ENCODE measurements around the gene PYGO2. TPM values are rescaled to one million over a fixed set of nuclear protein-coding genes. Genes with fewer than 3 reads are reported as not detected.

PYGO2 gene
- total and polyA plus RNA-seq, 3 donors from 2014 or later, result 31.0 to 34.9 (median 33.2) TPM

- H3K9me3 ChIP-seq, result no peaks in the 10 kb centered on the region
- no peak overlapping the region for H3K4me3 ChIP-seq
- WGBS, 2 donors, result 92 to 100% methylated on average over 7 to 12 of the region's 12 CpGs
- H3K27ac ChIP-seq, result no peak overlapping the region
- no peaks in the 10 kb centered on the region for H3K36me3 ChIP-seq (ENCODE audit: low read depth, missing control alignments)
- H3K4me1 ChIP-seq, result peaks cover 34% of the 10 kb centered on the region
- no peaks in the 10 kb centered on the region for H3K27me3 ChIP-seq
- TF ChIP-seq CTCF (IDR thresholded peaks at IDR 0.05) (no peak), POLR2A (IDR thresholded peaks at IDR 0.05) (no peak)
- DNase-seq, result no peak
- intact Hi-C loops (cut with DNase I; ENCODE audit: low total_unique reads), result no loop called here
These were observed 47.7 kb upstream of the PYGO2 start for GRCh38 chr1:155009221-155009711.

- Histone ChIP-seq H3K27me3 (no peaks in the 10 kb centered on the region), H3K27ac (peak overlapping the region in 1 of 2 donors; percentile 33), H3K9me3 (no peaks in the 10 kb centered on the region), H3K4me3 (no peak overlapping the region), H3K4me1 (peaks cover 38% of the 10 kb centered on the region), H3K36me3 (ENCODE audit: low read depth, missing control alignments) (no peaks in the 10 kb centered on the region)
- 84 to 85% methylated on average over 12 to 16 of the region's 16 CpGs for WGBS, 2 donors
- DNase-seq, result no peak
- TF ChIP-seq POLR2A (IDR thresholded peaks at IDR 0.05), result no peak
- no peak for TF ChIP-seq CTCF (IDR thresholded peaks at IDR 0.05)
- intact Hi-C loops (cut with DNase I; ENCODE audit: low total_unique reads), result no loop called here
These were observed 46.7 kb upstream of the PYGO2 start for GRCh38 chr1:155008015-155008941.

GRCh38 chr1:155007251-155007828 is 45.8 kb upstream of the PYGO2 start:
- 66 to 70% methylated on average over 4 to 6 of the region's 6 CpGs for WGBS, 2 donors
- DNase-seq, result no peak
- TF ChIP-seq CTCF (IDR thresholded peaks at IDR 0.05) (no peak), POLR2A (IDR thresholded peaks at IDR 0.05) (no peak)
- Histone ChIP-seq H3K4me1 (peaks cover 38% of the 10 kb centered on the region), H3K27ac (peak overlapping the region in 1 of 2 donors; percentile 33), H3K36me3 (ENCODE audit: low read depth, missing control alignments) (no peaks in the 10 kb centered on the region), H3K27me3 (no peaks in the 10 kb centered on the region), H3K9me3 (no peaks in the 10 kb centered on the region), H3K4me3 (no peak overlapping the region)
- intact Hi-C loops (cut with DNase I; ENCODE audit: low total_unique reads), result no loop called here

GRCh38 chr1:155006601-155007101 is 45.1 kb upstream of the PYGO2 start:
- intact Hi-C loops (cut with DNase I; ENCODE audit: low total_unique reads), result no loop called here
- Histone ChIP-seq H3K4me3 (no peak overlapping the region), H3K27ac (peak overlapping the region in 1 of 2 donors; percentile 98), H3K4me1 (peaks cover 31% of the 10 kb centered on the region), H3K36me3 (ENCODE audit: low read depth, missing control alignments) (no peaks in the 10 kb centered on the region), H3K9me3 (no peaks in the 10 kb centered on the region), H3K27me3 (no peaks in the 10 kb centered on the region)
- TF ChIP-seq CTCF (IDR thresholded peaks at IDR 0.05) (no peak), POLR2A (IDR thresholded peaks at IDR 0.05) (no peak)
- DNase-seq, result peak; percentile 39
- WGBS, 2 donors, result 64 to 71% methylated on average over 2 of the region's 2 CpGs

All from testis (tissue), 3 donors.